ENCODE measurements around the gene TDRD9.

TDRD9 gene

DNA sequence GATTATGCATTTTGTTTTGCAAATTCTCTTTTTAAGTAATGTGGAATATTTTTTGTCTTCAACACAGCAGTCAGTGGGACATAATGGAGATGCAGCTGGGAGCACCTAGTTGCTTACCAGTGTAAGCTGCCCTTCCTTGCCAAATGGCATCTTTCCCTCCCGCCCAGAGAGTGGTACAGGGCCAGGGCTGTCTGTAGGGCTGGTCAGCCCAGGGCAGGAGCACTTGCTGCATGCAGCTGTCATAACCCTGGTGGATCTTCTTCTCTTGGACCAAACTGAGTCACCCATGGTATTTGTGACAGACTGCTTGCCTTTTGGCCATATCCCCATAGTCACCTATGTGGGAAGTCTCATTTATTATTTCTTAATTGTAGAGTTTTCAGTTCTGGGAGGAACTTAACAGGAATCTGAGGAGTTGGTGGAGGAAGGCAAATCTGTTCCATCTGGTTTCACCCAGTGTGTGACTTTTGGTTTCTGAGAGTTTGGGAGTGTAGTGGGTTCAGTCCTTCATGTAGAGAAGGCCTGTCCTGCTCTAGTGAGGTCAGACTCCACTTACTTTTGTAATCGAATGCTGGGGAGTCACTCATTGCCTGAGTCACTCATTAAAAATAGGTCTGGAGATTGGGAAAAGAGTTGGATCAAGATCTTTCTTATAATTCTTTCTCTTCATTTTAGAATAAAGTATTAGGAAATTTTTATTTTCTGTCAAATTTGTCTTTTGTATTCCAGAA is 95.2 kb downstream of the TDRD9 start:
- no peak for DNase-seq (ENCODE audit: low read depth in 2 of 2)

DNA sequence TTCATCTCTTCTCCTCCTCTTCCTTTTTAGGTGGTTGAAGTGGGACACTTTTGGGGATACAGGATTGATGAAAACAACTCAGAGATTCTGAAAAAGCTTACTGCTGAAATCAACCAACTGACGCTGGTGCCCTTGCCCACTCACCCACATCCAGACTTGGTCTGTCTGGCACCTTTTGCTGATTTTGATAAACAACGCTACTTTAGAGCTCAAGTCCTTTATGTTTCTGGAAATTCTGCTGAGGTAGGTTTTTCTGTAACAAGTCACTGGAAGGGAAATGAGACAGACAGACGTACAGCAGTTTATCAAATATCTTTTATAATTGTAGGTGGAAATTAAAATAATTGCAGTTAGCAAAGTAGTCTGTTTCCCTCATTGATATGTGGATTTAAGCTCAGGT is 97.3 kb downstream of the TDRD9 start:
- no peak for DNase-seq (ENCODE audit: low read depth in 2 of 2)

DNA sequence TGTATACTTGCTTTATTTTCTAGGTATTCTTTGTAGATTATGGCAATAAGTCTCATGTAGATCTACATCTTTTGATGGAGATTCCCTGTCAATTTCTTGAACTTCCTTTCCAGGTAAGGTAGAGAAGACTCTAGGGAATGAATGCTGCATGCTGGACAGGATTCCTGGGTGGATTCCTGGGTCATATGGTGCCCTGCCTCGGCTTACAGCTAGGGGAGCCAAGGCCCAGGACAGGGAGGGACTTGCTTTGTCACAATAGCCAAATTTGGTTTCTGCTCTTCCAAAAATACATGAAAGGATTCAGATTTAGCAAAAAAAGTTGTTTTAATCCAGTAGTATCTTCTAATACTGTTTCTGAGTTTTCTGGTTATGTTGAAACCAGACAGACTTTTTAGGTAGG is 97.8 kb downstream of the TDRD9 start:
- no peak for DNase-seq (ENCODE audit: low read depth in 2 of 2)

DNA sequence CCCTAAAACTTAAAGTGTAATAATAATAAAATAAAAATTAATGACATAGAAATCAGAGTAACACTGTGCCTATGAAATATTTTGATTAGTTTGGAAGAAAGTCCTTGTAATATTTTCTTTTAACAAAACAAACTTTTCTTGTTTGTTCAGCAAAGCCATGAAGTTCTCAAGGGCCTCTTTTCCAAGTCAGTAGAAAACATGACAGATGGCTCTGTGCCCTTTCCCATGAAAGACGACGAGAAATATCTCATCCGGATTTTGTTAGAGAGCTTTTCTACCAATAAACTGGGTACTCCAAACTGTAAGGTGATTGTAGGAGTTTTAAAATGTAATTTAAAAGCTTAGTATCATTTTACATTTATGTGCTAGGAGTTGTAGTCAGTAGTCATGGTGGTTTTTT is 102.7 kb downstream of the TDRD9 start:
- no peak for DNase-seq (ENCODE audit: low read depth in 2 of 2)

DNA sequence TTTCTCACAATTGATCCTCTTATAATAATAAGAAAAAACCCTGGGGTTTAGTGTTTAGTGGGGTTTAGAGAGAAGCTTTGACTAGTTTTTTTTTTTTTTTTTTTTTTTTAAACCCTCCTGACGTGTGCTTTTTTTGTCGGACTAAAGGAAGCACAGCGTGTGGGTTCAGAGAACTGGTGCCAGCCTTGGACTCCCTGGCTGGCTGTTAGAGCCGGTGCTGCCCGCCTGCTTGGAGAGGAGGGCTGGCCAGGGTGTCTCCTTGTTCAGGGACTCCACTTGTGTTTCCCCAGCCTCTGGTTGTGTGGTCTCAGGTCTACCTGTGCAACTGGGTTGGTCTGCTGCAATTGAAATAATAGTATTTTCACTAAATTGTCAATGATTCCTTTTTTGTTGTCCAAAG is 103.1 kb downstream of the TDRD9 start:
- DNase-seq (ENCODE audit: low read depth in 2 of 2): no peak

DNA sequence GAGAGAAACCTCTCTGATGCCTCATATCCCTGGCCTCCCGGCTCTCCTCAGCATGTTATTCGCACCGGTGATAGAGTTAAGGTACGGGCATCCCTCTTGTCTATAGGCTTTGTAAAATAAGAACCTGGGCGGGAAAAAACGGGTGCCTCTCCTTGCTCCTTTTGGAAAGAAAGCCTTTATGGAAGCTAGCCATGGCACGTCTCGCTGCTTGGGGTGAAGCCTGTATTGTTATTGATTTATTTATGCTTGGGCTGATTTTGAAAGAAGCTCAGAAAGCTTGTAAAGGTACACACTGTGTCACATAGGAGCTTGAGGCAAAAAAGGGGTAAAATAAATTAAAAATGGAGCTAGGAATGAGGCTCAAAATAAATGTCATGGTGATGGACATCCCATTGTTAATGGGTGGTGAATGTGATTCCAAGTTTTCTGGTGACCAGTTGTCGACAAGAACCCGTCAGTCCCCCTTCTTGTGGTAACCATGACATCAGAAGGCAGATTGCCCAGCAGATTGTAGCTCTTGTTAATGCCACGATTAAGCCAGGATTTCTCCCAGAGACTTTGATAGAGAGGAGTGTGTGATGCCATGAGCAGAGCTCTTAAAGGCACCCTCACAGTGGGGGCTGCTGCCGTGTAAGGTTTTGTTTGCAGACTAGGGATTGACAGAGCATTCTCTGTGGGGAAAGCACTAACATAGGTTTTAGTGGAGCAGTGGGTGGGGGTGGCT is 106.9 kb downstream of the TDRD9 start:
- DNase-seq (ENCODE audit: low read depth in 2 of 2): no peak

DNA sequence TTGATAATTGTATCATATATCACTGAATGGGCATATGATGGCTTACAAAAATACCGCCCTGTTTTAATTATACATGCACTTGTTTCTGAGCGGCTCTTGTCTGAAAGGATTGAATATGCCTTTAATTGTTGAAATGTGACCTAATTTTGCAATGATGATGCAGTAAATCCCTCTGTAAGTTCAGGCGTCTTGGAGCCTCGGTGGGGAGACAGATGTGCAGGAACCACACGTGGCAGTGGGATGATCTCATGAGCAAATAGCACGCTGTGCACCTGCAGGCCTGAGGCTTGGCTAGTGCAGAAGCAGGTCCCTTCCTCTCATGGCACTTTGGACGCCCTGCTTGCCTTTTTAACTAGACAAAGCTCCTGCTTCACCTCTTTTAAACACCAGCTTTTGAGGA is 108.0 kb downstream of the TDRD9 start:
- no peak for DNase-seq (ENCODE audit: low read depth in 2 of 2)

DNA sequence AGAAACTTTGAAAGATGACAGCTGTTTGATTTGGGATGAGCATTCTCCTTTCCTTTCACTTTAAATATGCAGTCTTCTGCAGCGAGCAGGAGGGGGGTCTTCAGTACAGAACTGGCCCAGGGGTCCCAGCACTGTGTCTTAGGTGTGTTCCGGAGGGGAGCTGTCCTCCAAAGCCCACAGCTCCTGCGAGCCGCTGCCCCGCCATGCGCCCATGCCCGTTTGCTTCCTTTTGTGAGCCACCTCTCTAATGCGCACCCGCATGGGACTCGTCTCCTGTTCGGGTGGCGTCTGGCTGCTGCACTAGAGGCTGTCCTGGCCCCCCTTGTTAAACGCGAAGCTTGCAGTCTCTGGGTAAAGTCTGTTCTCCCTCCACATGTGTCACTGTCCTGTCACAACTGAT is 108.8 kb downstream of the TDRD9 start:
- no peak for DNase-seq (ENCODE audit: low read depth in 2 of 2)

DNA sequence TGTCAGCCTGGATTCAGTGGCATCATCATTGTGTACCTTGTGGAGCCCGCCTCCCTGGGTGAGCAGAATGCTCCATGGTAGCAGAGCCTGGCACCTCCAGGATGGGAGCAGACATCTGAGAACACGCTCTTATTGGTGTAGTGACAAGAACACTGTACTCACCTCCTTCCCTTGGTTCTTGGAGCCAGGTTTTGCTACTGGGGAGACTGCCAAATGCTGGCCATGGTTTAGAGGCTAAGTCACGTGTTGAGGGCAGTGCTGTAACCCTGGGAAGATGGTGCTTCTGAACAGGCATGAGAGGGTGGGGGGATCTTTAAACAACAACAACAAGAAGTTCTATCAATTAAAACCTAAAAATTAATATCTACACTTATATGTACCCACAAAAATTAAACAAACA is 109.6 kb downstream of the TDRD9 start:
- no peak for DNase-seq (ENCODE audit: low read depth in 2 of 2)

DNA sequence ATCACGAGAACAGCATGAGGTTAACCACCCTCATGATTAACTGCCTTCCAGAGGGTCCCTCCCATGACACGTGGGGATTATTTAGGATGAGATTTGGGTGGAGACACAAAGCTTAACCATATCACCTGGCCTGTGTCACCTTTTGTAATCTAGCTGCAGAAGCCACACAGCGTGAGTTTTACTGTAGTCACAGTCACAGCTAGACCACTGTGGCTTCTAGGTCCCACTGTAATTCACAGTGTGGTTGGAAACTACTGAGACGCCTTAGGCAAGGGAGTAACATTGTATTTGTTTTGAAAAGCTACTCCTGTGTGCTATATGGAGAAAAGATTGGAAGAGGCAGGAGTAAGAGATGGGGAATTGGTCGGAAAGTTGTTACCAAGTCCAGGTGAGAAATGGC is 111.0 kb downstream of the TDRD9 start:
- no peak for DNase-seq (ENCODE audit: low read depth in 2 of 2)

DNA sequence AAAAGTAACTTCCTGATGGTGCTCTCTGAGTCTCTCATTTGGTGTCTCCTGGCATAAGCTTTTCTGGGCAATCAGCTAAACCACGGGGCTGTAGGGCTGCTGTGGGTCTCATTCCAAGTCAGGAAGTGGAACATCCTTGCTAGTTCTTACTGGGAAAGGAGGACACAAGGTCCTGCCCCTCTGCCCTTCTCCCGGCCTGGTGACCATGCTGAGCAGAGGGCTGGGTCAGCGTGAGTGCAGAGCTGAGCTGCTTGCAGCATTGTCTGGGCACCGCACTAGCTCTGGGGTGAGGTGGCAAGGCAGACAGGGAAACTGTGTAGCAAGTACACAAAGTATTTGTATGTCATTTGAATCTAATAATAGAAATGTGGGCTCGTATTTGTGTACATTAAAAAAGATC is 112.3 kb downstream of the TDRD9 start:
- no peak for DNase-seq (ENCODE audit: low read depth in 2 of 2)

DNA sequence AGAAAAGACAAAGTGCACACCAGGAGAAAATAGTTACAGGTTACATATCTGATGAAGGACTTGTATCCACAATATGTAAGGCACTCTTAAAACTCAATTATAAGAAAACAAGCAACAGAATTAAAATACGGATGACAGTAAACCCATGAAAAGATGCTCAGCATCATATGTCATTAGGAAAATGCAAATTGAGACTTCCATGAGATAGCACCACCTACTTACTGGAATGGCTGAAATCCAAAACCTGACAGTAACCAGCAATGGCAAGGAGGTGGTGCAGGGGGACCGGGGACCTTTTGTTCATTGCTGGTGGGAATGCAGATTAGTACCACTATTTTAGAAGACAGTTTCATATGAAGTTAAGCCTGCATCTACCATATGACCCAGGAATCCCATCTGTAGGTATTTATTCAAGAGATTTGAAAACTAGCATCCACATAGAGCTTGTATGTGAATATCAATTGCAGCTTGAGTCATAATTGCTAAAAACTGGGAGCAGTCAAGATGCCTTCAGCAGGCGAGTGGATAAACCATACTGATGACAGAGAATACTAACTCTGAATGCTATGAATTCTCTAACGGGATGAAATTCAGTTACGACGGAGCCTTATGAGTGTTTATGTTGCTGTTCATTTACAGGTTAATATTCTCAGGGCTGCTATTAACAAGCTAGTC is 113.3 kb downstream of the TDRD9 start:
- no peak for DNase-seq (ENCODE audit: low read depth in 2 of 2)

DNA sequence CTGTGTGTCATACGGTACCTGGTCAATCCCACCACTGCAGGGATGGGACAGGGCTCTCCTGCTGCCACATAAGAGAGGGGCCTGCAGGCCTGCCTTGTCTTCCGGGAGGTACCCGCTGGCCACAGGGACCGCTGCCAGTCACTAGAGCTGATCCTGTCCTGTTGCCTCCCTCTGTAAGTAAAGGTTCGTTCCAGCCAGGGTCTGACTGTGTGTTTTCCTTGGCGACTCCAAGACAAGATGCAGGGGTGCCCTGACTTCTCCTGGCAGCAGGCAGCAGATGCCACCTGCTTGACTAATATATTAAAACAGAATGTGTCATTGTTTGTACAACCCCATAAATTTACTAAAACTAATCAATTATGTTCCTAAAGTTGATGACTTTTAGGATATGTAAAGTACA is 115.8 kb downstream of the TDRD9 start:
- no peak for DNase-seq (ENCODE audit: low read depth in 2 of 2)

DNA sequence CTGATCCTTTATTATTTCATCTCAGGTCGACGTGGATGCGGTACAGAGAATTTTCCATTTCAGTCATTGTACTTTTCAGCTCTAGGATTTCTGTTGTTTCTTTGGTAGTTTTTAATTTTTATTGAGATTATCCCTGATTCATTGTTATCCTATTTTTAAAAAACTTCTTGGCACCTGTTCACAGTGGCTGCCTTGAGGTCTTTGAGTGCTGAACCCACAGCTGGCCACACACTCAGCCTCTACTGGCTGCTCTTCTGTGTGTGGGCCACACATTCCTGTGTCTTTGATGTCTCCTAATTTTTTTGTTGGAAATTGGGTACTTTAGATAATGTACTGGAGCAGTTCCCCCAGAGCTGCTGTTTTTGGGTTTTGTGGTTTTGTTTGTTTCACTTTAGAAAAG is 119.5 kb downstream of the TDRD9 start:
- DNase-seq (ENCODE audit: low read depth in 2 of 2): no peak

DNA sequence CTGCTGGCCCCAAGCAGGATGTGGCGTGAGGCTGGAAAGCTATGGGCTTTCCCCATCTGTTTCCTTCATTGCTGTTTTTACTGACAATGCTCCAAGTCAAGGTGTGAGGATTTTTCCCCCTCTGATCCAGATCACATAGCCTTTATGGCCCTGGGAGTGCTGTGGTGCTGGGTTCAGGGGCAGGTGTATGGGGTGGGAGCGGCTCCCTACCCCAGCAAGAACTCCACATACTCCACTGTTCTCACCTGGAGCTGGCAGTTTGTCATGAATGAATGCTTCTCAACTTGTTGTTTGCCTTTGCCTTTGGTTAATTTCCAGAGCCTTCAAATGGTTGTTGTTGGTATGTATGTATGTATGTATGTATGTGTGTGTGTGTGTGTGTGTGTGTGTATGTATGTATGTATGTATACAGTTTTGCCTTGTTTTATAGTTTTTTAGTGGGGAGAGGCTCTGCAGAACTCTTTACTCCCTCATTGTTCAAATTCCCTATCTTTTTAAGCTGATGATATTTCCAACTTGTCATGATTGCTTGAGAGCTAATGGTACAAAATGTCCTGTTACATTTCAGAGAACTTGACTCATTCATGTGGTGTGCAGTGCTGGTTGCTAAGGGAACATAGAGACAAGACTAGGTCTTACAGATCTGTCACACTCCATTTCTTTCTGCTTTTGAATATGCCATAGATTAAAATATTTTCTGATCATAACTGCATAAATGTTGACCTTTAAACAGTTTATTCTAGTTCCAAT is 120.7 kb downstream of the TDRD9 start:
- no peak for DNase-seq (ENCODE audit: low read depth in 2 of 2)

DNA sequence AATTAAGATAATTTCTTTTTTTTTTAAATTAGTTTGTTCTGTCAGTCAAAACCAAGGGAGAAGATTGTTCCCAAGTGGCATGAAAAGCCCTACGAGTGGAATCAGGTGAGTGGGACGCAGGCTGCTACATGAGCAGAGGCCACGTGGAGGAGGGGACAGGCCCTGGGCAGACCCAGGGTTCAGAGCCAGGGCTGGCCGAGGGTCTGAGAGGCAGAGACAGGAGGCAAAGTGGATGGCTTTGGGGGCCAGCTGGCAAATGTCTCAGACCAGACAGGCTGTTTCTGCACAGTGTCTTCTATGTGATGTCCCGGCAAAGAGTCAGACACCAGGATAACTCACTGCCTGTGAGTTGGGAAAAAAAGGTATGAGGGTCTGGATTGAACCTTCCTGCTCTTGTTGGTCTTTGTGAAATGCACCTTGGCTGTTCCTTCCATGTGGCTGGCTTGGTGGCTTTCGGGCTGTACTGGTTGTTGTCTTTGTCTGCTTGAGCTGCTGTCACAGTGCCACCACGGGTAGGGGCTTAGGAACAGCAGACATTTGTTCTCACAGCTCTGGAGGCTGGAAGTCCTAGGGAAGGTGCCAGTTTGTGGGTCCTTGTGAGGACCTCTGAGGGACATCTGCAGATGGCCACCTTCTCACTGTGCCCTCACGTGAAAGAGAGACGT is 121.5 kb downstream of the TDRD9 start:
- no peak for DNase-seq (ENCODE audit: low read depth in 2 of 2)

DNA sequence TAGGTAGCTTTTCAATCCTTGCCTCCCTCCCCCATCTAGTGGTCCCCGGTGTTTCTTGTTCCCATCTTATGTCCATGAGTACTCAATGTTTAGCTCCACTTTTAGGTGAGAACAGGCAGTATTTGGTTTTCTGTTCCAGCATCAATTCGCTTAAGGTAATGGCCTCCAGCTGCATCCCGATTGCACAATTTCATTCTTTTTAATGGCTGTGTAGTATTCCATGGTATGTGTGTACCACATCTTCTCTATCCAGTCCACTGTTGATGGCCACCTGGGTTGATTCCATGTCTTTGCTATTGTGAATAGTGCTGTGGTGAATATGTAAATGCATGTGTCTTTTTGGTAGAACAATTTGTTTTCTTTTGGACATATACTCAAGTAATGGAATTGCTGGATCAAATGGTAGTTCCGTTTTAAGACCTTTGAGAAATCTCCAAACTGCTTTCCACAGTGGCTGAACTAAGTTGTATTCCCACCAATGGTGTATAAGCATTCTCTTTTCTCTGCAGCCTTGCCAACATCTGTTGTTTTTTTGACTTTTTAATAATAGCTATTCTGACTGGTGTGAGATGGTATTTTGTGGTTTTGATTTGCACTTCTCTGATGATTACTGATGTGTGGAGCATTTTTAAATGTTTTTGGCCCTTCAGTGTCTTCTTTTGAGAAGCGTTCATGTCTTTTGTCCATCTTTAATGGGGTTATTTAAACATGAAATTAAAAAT is 123.0 kb downstream of the TDRD9 start:
- no peak for DNase-seq (ENCODE audit: low read depth in 2 of 2)

DNA sequence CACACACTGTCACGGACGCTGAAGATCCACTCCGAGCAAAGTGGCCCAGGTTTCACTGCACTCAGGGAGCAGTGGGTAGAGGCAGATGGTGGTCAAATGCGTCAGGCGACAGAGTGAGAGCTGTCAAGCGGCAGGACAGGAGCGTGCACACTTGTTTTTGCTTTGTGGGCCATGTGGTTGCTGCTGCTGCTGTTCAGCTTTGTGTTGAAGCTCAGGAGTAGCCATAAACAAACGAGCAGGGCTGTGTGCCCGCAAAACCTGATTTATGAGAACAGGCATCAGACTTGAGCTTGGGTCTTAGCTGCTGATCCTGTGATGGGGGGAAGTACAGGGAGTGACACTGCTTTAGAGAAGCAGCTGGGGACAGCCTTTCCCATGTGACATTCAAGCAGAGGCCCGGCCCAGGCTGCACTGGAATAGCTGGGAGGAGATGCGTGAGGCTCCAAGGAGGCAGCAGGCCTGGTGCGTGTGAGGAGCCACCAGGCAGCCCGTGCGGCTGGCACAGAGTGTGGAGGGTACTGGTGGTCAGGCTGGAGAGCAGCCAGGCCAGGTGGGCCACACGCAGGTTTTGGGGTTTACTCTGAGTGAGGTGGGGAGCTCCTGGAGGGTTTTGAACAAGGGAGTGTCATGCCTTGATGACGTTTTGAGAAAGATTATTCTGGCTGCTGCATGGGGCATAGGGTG is 126.1 kb downstream of the TDRD9 start:
- no peak for DNase-seq (ENCODE audit: low read depth in 2 of 2)

DNA sequence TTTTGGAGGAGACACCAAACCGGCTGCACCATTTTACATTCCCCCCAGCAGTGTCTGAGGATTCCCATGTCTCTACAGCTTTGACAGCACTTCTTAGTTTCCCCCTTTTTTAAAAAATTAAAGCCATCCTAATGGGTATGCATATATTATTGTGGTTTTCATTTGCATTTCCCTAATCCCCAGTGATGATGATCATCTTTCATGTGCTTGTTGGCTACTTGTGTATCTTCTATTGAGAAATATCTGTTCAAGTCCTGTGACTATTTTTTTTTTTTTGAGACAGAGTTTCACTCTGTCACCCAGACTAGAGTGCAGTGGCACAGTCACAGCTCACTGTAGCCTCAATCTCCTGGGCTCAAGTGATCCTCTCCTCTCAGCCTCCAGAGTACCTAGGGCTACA is 134.0 kb downstream of the TDRD9 start:
- DNase-seq (ENCODE audit: low read depth in 2 of 2): no peak

DNA sequence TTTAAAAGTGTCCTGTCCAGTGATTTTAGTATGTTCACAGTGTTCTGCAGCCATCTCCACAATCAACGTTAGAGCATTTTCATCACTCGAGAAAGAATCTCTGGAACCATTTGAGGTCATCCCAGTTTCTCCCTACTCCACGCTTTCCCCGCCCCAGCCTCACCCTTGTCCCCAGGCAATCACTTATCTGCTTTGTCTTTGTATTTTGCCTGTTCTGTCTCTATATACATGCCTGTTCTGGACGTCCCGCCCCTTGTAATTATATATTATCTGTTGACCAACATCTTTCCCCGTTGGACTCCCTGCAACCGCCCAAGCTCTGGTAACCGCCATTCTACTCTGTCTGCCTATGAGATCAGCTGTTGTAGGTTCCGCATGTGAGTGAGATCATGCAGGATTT is 135.7 kb downstream of the TDRD9 start:
- no peak for DNase-seq (ENCODE audit: low read depth in 2 of 2)

DNA sequence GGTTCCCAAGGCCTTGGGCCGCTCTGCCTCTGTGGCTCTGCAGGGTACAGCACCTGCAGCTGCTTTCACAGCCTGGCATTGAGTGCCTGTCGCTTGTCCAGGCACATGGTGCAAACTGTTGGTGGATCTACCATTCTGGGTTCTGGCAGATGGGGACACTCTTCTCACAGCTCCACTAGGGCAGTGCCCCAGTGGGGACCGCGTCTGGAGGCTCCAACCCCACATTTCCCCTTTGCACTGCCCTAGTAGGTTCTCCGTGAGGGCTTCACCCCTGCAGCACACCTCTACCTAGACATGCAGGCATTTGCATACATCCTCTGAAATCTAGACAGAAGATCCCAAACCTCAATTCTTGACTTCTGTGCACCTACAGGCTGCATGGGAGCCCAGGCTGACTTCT is 138.0 kb downstream of the TDRD9 start:
- DNase-seq (ENCODE audit: low read depth in 2 of 2): no peak
